Left cardiac atrium (tissue), 4 donors: ENCODE data around the gene ERI3. TPM values are rescaled to one million over a fixed set of nuclear protein-coding genes. Genes with fewer than 3 reads are reported as not detected.
A peak's percentile ranks its signal among the peaks of the same experiment; 100 is the strongest.

Experiments used
- ATAC-seq, 2 donors: fragments of 200-7000 bp; cut with Tn5 transposase; one replicate each; pipeline ENCODE4 v1.9.1; 2020; ENCODE audit warnings: mild to moderate bottlenecking in 2 of 2, moderate library complexity in 2 of 2
- DNase-seq: peaks from one replicate; pipeline ENCODE4 v3.0.0-alpha.2; 2020
- intact Hi-C, 2 donors: fragments of 100-400 bp; cut with DNase I; formaldehyde crosslinking; loops; one replicate each; pipeline versions ENCODE4 v1.14.1 to v1.15.1; 2022 to 2023
- total RNA-seq, 2 donors: library from RNA; stranded (reverse); fragmentation: NEBNext Ultra II Directional; extraction: Animal tissue kit (Norgen Biotek cat#: 25700); gene quantifications; one replicate each; pipeline ENCODE4 v1.2.1, GENCODE V29; 2021
- donor health status: DM: no; HTN: yes; CAD: no.
- donor health status: DM: no; HTN: yes; CAD: no; lungs with severe emphysema.
- donor health status: DM: yes; HTN: yes; CAD: no.
- donor health status: Dilated cardiomyopathy.

ERI3 gene
- total RNA-seq, 2 donors from 2014 or later: 37.8 to 45.0 TPM

DNA sequence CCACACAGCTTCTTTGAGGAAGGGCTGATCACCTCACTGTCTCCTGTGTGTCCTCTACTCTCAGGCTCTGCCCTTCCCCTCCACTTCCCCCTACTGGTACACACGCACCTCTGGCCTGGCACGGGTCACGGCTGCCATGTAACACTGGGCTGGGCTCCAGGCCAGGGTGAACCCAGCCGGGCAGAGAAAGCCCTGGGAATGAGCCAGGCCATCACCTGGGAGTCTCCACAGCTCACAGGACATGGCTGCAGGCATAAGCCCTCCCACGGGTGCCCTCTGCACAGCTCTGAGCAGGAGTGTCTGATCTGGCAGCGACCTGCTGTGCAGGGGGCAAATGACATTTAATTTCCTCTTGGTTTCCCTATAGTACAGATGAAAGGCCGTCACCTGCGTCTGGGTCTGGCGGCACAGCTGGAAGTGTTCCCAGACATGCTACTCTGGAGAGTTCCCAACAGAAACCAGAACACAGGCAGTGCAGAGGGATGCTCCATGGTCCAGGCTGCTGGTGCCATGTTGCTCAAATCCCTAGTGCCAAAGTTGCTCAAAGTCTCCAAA, 61.2 kb downstream of the ERI3 start:
- DNase-seq: peak; percentile 65
- peak; percentile 75 to 79 for ATAC-seq
- intact Hi-C loops: loop anchor here in 1 of 2 donors (2.0 kb wide), 1 partner anchor 49 kb away; no protein-coding TSS in a partner anchor

GRCh38 chr1:44292651-44293050, 62.4 kb downstream of the ERI3 start:
- no peak for DNase-seq
- intact Hi-C loops: loop anchor here in 1 of 2 donors (2.0 kb wide), 1 partner anchor 48 kb away; no protein-coding TSS in a partner anchor
- ATAC-seq: no peak

DNA sequence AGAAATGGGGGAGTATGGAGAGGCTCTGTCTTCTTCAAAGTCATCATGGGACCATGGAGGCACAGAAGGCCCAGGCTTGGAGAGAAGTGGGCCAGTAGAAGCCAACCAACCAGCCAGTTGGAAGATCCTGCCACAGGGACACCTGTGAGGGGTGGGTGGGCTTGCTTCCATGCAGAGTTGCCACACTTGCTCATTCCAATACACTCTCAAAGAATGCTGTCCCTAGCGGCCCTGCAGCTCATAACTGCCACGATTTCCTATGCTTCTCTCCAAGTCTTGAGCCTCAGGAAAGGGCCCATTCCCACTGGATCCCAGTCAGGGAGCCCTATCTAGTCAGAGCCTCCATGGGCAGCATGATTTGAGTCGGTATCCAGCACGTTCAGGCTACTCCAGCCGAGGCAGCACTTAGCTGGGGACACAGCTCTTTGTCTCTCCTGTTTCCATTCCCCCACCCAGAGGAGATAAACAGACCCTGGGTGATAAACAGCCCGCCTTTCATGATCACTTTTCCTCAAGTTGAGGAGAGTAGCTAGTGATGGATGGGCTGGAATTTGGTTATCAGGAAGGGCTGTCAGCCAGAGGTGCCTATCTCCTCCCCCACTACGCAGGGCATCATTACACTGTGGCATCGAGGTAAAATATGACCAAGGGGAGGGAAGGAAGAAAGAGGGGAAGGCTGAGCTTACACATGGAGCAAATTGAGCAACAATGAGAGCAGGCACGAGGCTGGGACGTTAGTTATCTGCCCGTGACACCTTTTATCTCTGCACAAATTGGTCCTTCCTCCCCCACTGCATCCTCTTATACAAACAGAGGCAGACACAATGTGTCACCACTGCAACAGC, 64.6 kb downstream of the ERI3 start:
- DNase-seq (no peak), ATAC-seq (no peak)
- intact Hi-C loops: no loop called here

GRCh38 chr1:44289530-44289929, 65.5 kb downstream of the ERI3 start:
- intact Hi-C loops: no loop called here
- DNase-seq (no peak), ATAC-seq (no peak)

- DNase-seq: no peak
- ATAC-seq: no peak
- intact Hi-C loops: no loop called here
Measured at GRCh38 chr1:44288883-44289282, 66.2 kb downstream of the ERI3 start.

- intact Hi-C loops: no loop called here
- DNase-seq (no peak), ATAC-seq (no peak)
Measured at GRCh38 chr1:44284184-44284583, 70.9 kb downstream of the ERI3 start.

DNA sequence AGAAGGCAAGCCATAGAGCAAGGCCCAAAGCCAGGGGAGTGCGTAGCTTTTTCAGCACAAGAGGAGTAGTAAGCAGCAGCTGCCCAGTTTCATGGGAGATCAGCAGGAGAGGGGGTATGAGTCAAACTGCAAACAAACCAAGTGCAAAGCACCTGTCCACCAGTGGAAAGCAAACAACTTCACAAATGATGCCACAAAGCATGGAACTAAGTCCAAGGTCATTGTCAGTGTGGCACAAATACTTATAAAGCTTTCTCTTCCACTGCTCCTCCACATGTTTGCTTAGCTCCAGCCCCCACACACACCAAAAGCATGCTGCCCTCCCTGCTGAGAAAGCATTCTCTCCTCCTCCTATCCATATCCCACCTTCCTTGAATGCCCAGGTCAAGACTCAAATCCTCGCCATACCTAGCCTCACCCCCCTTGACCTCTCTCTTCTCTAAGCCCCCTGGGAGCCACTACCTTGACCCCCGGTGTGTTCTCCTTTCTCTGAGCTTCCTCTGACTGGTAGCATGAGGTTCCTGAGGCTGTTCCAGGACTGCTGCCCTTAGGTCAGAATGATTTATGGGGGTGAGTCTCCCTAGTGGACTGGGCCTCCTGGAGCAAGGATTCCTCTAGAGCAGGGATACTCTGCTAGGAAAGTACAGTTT, 71.4 kb downstream of the ERI3 start:
- DNase-seq (no peak), ATAC-seq (no peak)
- intact Hi-C loops: no loop called here

- no peak for DNase-seq
Measured at GRCh38 chr1:44282704-44283426, 72.2 kb downstream of the ERI3 start.

GRCh38 chr1:44281962-44282703, 72.9 kb downstream of the ERI3 start:
- ATAC-seq (peak in 1 of 2 donors; percentile 75), DNase-seq (no peak)
- intact Hi-C loops: no loop called here

More at GRCh38 chr1:44282704-44283426, 72.2 kb downstream of the ERI3 start:
- ATAC-seq: peak in 1 of 2 donors; percentile 24
- intact Hi-C loops: no loop called here

GRCh38 chr1:44276901-44277300, 78.2 kb downstream of the ERI3 start:
- ATAC-seq (no peak), DNase-seq (no peak)
- intact Hi-C loops: no loop called here

DNA sequence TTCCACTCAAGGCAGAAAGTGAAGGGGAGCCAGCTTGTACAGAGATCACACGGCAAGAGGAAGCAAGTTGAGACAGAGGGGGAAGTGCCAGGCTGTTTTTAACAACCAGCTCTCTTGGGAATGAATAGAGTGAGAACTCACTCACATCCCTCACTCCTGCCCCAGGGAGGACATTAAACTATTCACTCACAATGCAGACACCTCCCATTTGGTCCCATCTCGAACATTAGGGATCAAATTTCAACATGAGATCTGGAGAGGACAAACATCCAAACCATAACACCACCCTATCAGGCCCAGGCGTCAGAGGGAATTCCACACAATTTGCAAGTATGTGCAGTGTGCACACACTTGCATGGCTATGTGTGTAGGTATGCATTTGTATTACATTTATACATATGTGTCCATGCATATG, 79.1 kb downstream of the ERI3 start:
- intact Hi-C loops: no loop called here
- ATAC-seq (peak; percentile 64 to 77), DNase-seq (no peak)

DNA sequence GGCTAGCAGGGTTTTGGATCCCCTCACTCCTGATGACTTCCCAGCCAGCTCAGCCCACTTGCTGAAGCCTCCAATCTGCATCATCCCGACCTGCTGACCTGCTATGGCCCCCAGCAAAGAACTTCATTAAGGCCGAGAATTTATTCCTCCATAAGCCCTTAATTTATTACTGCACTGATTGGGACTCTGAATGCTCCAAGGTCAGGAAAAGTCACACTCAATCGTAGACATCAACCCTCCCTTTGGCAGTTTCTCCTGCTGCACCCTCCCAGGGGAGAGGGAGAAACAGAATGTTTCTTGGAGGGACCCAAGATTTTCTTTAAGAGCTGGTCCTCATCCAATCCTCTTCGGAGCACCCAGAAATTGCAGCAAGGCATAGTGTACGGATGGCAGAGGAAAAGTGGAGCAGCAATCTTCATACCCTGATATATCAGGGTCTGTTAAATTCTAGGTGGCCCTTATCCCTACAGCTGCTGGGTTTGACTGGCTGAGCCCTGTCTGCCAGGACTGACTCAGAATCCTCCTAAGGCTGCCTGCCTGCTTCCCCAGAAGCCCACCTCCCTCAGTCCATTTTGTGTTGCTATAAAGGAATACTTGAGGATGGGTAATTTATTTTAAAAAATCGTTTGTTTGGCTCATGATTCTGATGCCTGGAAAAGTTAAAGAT, 79.6 kb downstream of the ERI3 start:
- intact Hi-C loops: no loop called here
- peak; percentile 11 to 51 for ATAC-seq
- DNase-seq: no peak

DNA sequence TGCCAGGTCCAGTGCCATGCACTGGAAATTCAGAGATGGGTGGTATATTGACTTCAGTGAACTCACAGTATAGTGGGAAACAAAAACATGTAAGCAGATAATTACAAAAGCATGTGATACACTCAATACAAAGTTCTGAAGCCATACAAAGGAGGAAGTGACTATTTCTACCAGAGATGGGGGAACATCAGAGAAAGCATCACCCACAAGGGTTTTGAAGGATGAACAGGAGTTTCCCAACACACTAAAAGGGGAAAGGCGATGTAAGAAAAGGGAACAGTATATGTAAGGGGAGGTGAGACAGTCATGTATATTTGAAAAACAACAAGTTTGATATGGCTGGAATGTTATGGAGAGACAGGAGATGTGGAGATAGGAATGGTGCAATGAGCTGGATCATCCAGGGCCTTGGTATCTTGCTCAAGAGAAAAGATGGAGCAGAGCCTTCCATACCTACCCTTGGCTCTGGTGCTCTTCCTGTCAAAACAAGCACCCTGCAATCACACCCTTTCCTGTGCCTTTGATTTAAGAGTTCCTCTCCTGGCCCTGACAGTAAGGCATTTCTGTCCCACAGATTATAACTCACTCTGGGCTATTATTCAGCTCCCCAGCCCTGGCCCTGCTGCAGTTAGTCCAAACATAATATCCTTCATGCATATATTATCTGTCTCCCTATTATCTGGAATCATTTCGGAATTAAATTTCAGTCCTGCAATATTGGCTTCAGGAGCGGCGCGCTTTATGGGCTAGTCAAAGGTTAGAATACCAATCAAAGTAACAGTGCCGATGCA, 81.3 kb downstream of the ERI3 start:
- intact Hi-C loops: no loop called here
- ATAC-seq (no peak), DNase-seq (no peak)

- intact Hi-C loops: no loop called here
- no peak for DNase-seq
- no peak for ATAC-seq
Measured at GRCh38 chr1:44272992-44273391, 82.1 kb downstream of the ERI3 start.

DNA sequence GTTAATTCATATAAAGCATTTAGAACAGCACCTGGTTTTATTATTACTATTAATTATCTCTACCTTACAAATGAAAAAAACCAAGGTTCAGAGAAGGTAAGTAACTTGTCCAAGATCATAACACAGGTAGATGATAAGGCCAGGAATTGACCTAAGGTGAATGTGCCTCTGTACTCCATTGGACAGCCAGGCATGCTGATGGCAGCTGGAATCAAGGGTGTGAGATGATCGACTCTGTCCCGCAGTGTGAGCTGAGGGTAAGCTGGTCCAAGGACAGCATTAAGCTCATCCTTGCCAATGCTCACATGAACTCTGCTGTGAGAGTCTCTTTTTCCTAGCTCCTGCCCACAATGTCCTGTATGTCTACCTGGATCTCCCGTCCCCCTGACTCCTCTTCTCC, 83.4 kb downstream of the ERI3 start:
- intact Hi-C loops: no loop called here
- DNase-seq: no peak
- ATAC-seq: no peak

GRCh38 chr1:44270686-44271628, 84.1 kb downstream of the ERI3 start:
- peak in 1 of 2 donors; percentile 41 for ATAC-seq
- intact Hi-C loops: no loop called here
- DNase-seq: no peak

GRCh38 chr1:44268054-44268453, 87.0 kb downstream of the ERI3 start:
- no peak for DNase-seq

More at GRCh38 chr1:44268054-44268453, 87.0 kb downstream of the ERI3 start:
- intact Hi-C loops: no loop called here
- ATAC-seq: no peak
